GM18517 (cell line): Measurements from ENCODE around the gene MIAT.

Experiments used
- ATAC-seq: cut with Tn5 transposase; IDR thresholded peaks from one replicate; pipeline ENCODE4 v1.9.1; 2021; ENCODE audit warnings: mild to moderate bottlenecking, moderate library complexity; ENCODE audit not compliant: unreplicated experiment

The MIAT gene

DNA sequence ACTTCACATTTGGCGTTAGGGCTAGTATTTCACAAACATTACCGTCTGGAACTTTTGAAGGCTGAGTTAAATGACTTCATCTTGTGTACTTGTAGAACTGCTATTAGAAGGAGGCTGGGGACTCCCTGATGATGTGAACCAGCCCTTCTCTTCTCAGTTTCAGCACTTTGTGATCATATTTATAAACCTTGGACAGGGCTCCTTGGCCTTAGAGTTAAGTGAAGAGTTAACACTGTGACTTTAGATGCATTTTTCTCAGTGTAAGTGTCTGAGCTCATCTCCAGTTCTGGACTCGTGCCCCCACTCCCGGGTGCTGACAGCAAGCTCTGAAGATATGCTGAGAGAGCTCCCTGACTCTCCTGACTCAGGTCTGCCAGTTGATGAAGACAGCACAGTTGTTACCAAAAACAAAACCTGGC is 8.4 kb downstream of the MIAT start:
- ATAC-seq: peak; percentile 8

GRCh38 chr22:26667140-26667539 is 9.8 kb downstream of the MIAT start:
- no peak for ATAC-seq

- no peak for ATAC-seq
Observed at GRCh38 chr22:26669060-26669481, 11.7 kb downstream of the MIAT start.

DNA sequence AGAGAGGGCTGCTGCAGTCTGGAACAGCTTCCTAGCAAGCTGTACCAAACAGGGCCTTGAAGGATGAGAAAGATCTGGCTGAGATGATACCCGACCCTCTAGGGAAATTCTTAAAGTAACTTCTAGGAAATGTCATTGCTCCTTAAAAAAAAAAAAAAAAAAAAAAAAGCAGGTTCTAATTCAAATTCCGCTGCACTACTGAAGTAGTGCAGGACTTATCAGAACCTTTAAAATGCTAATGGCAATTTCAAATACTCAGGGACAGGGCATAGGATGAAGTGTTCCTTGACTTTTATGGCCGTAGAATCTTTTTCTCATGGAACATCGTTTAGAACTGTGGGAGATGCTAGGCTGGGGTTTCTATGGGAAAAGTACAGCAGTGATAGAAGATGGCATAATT is 13.1 kb downstream of the MIAT start:
- no peak for ATAC-seq

GRCh38 chr22:26671317-26672059 is 14.1 kb downstream of the MIAT start:
- ATAC-seq: no peak

- ATAC-seq: peak; percentile 11
Observed at GRCh38 chr22:26672060-26672471, 14.7 kb downstream of the MIAT start.

- ATAC-seq: peak; percentile 64
Observed at GRCh38 chr22:26672590-26673468, 15.4 kb downstream of the MIAT start.

- no peak for ATAC-seq
Observed at GRCh38 chr22:26673486-26673885, 16.1 kb downstream of the MIAT start.

GRCh38 chr22:26674211-26675190 is 17.1 kb downstream of the MIAT start:
- ATAC-seq: no peak

DNA sequence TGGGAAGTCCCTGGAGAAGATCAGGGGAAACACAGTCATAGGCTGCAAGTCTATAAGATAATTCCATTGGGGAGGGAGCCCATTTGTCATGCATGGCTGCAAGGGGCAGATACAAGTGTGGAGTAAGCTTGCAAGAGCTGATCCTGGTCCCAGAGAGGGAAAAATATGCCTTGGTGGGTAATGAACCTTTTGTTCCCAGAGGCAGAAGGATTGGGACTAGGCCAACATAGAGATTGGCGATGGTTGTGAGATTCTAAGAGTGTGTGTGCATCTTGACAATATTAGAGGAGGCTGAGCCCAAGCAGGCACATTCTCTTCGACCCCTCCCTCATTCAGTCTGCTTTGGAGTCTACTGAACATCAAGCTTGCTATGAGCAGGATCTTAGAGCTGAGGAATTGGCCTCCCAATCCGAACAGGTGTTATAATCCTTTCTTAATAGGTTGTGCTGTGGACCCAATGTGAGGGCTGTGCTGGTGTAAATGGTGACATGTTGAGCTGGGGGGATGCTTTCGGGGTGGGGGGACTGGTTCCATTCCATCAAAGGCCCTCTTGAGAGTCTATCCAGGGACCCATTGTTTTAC is 18.4 kb downstream of the MIAT start:
- no peak for ATAC-seq

GRCh38 chr22:26677217-26677616 is 19.8 kb downstream of the MIAT start:
- no peak for ATAC-seq

GRCh38 chr22:26679003-26679629 is 21.7 kb downstream of the MIAT start:
- ATAC-seq: no peak

- ATAC-seq: no peak
Observed at GRCh38 chr22:26680485-26680884, 23.1 kb downstream of the MIAT start.

GRCh38 chr22:26681395-26681821 is 24.0 kb downstream of the MIAT start:
- ATAC-seq: no peak

GRCh38 chr22:26684168-26684567 is 26.8 kb downstream of the MIAT start:
- ATAC-seq: no peak

DNA sequence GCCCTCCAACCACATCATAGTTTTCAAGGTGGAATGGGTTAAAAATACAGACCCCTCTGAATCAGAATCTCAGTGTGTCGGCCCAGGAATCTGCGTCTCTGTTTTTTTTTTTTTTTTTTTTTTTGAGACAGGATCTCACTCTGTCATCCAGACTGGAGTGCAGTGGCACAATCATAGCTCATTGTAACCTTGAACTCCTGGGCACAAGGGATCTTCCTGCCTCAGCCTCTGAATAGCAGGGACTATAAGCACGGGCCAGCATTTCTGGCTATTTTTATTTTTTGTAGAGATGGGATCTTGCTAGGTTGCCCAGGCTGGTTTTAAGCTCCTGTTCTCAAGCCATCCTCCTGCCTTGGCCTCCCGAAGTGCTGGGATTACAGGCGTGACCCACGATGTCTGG is 28.2 kb downstream of the MIAT start:
- ATAC-seq: no peak

- no peak for ATAC-seq
Observed at GRCh38 chr22:26687439-26687838, 30.1 kb downstream of the MIAT start.

- ATAC-seq: no peak
Observed at GRCh38 chr22:26689513-26690301, 32.3 kb downstream of the MIAT start.
